ENCODE data around the gene TNFAIP8L1. TPM values are rescaled to one million over a fixed set of nuclear protein-coding genes. Genes with fewer than 3 reads are reported as not detected.

TNFAIP8L1 gene
- total RNA-seq, 1 donor from 2014 or later = 8.2 TPM

DNA sequence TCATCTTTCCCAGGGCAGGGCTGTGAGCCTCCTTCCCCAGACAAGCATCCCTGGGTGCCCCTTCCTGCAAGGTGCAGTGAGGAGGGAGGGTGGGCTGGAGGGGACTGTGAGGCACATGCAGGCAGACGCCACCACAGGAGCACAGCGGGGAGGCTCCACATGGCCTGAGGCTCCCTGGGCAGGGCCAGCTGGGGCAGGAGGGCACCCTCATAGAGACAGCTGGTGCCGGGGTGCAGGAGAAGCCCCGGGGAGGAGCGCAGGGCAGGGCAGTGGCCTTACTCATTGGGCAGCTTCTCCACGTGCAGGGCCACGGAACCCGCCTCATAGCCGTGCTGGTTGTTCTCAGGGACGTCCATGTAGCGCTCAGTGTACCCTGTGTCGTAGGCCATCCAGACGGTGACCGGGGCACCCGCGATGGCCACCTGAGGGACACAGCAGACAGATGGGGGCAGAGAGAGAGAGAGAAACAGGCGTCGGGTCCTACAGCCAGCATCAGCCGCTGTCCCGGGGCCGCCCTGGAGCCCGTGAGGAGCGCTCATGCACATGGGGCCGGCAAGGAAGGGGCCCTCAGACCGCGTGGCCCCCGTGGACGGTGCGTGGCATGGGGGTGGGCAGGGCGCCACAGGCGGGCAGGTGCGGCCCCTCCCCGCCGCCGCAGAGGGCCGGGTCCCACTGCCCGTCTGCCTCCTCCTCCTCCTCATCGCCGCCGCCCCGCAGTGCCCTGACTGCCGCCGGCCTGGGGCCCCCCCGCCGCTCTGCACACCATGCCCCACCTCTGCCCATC, 43.3 kb downstream of the TNFAIP8L1 start:
- Histone ChIP-seq H3K9me3 (ENCODE audit: low read depth) (no peaks in the 10 kb centered on the region), H3K27ac (no peak overlapping the region), H3K4me3 (no peak overlapping the region), H2AFZ (replicated peaks) (no peak overlapping the region), H4K20me1 (ENCODE audit: low read depth) (no peaks in the 10 kb centered on the region), H3K79me2 (ENCODE audit: low read depth) (no peaks in the 10 kb centered on the region), H3K4me1 (no peaks in the 10 kb centered on the region), H3K36me3 (no peaks in the 10 kb centered on the region), H3F3A (ENCODE audit: low read depth) (peaks cover 8% of the 10 kb centered on the region), H3K9ac (no peak overlapping the region), H3K27me3 (no peaks in the 10 kb centered on the region), H3K4me2 (no peak overlapping the region)
- Mint-ChIP-seq H3K9me3 (no peaks in the 10 kb centered on the region), H3K36me3 (peaks cover 6% of the 10 kb centered on the region), H3K4me3 (no peak overlapping the region), H3K27ac (no peak overlapping the region), H3K4me1 (no peaks in the 10 kb centered on the region), H3K27me3 (ENCODE audit: insufficient read depth, low read depth) (no peaks in the 10 kb centered on the region)
- DNase-seq (ENCODE audit: low spot score) = no peak
- TF ChIP-seq EZH2phosphoT487 (IDR thresholded peaks at IDR 0.05) (no peak), EZH2 (IDR thresholded peaks at IDR 0.05) (no peak), CTCF (IDR thresholded peaks at IDR 0.05) (no peak)

DNA sequence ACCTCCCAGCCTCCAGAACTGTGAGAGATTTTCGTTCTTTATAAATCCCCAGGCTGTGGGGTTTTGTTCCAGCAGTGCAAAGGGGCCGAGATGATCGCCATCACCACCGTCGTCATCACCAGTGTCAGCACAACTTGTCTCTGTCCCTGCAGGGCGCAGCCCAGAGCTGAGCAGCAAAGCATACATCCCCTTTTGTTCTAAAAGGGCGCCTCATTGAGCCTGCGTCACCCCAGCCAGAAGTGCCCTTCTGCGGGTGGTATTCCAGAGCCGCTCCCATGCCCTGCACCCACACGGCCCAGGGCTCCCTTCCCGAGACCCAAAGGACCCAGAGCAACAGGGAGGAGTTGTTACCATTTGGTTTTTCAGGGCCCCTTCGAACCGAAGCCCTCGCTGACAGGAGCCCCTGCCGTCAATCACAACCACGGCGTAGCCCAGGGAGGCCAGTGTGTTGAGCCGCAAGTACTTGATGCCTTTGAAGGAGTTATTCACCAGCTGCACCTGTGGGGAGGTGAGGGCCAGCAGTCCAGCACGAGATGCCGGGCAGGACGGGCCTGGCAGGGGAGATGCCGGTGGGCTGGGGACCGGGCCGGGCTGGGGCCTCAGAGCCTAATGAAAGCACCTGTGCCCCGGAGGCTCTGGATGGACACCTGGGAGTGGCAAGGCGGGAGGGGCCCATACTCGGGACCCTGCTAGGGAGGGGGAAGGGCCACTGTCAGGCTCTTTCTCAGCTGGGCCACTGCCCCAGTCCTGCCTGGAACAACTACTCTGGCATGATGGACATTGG, 45.2 kb downstream of the TNFAIP8L1 start:
- Histone ChIP-seq H3K4me1 (no peaks in the 10 kb centered on the region), H3K27me3 (no peaks in the 10 kb centered on the region), H2AFZ (replicated peaks) (no peak overlapping the region), H3F3A (ENCODE audit: low read depth) (peaks cover 5% of the 10 kb centered on the region), H3K9me3 (ENCODE audit: low read depth) (no peaks in the 10 kb centered on the region), H3K9ac (no peak overlapping the region), H3K4me2 (no peak overlapping the region), H3K27ac (no peak overlapping the region), H3K36me3 (no peaks in the 10 kb centered on the region), H4K20me1 (ENCODE audit: low read depth) (no peaks in the 10 kb centered on the region), H3K79me2 (ENCODE audit: low read depth) (no peaks in the 10 kb centered on the region), H3K4me3 (no peak overlapping the region)
- Mint-ChIP-seq H3K36me3 (peaks cover 5% of the 10 kb centered on the region), H3K27ac (no peak overlapping the region), H3K27me3 (ENCODE audit: insufficient read depth, low read depth) (no peaks in the 10 kb centered on the region), H3K4me1 (no peaks in the 10 kb centered on the region), H3K9me3 (no peaks in the 10 kb centered on the region), H3K4me3 (no peak overlapping the region)
- TF ChIP-seq EZH2 (IDR thresholded peaks at IDR 0.05) = no peak
- no peak for TF ChIP-seq EZH2phosphoT487 (IDR thresholded peaks at IDR 0.05)
- no peak for TF ChIP-seq CTCF (IDR thresholded peaks at IDR 0.05)
- no peak for DNase-seq (ENCODE audit: low spot score)

DNA sequence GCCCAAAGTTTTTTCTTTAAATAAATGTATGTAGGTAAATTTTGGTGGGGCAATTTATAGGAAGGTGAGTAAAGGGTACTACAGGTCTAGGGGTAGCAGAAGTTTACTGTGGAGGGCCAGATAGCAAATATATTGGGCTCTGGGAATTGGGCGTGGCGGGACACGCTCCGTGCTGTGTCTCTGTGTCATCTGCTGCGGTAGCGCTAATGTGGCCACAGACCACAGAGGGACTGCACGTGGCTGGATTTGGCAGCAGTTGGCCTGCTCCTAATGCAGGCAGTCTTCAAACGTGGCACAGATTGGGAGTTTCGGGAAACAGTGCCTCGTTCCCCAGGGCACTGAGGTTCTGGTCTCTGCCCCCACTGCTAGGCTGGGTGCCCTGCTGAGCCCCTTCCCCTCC, 47.4 kb downstream of the TNFAIP8L1 start:
- no peaks in the 10 kb centered on the region for H3K9me3 Mint-ChIP-seq
- H3K9ac ChIP-seq = no peak overlapping the region
- H3K36me3 Mint-ChIP-seq = peaks cover 7% of the 10 kb centered on the region
- H3K4me3 Mint-ChIP-seq = no peak overlapping the region
- no peaks in the 10 kb centered on the region for H3K27me3 ChIP-seq
- no peak overlapping the region for H3K27ac Mint-ChIP-seq
- H3K4me1 Mint-ChIP-seq = no peaks in the 10 kb centered on the region
- no peaks in the 10 kb centered on the region for H3K79me2 ChIP-seq (ENCODE audit: low read depth)
- H3F3A ChIP-seq (ENCODE audit: low read depth) = no peaks in the 10 kb centered on the region
- H3K27me3 Mint-ChIP-seq (ENCODE audit: insufficient read depth, low read depth) = no peaks in the 10 kb centered on the region
- no peak overlapping the region for H2AFZ ChIP-seq (replicated peaks)
- H3K9me3 ChIP-seq (ENCODE audit: low read depth) = no peaks in the 10 kb centered on the region
- no peak overlapping the region for H3K27ac ChIP-seq
- DNase-seq (ENCODE audit: low spot score) = no peak
- no peak overlapping the region for H3K4me2 ChIP-seq
- H3K36me3 ChIP-seq = no peaks in the 10 kb centered on the region
- no peak overlapping the region for H3K4me3 ChIP-seq
- H4K20me1 ChIP-seq (ENCODE audit: low read depth) = no peaks in the 10 kb centered on the region
- H3K4me1 ChIP-seq = no peaks in the 10 kb centered on the region
- no peak for TF ChIP-seq EZH2 (IDR thresholded peaks at IDR 0.05)
- TF ChIP-seq EZH2phosphoT487 (IDR thresholded peaks at IDR 0.05) = no peak
- TF ChIP-seq CTCF (IDR thresholded peaks at IDR 0.05) = no peak

All from neural progenitor cell (in vitro differentiated cells).